ENCODE results near the gene DVL3. TPM values are rescaled to one million over a fixed set of nuclear protein-coding genes. Genes with fewer than 3 reads are reported as not detected.

DVL3 gene
- total and polyA plus RNA-seq, 10 of the 15 experiments (the other 5 are each of a cell fraction or from before 2014, with no cell fraction given), result 2.2 to 39.7 (median 14.5) TPM

GRCh38 chr3:184200825-184201224, 45.6 kb downstream of the DVL3 start:
- H3K27ac ChIP-seq (ENCODE audit: control insufficient read depth, insufficient read depth), result no peak overlapping the region
- H3K27me3 ChIP-seq (replicated peaks in 1 of 2; ENCODE audit: control insufficient read depth in 2 of 2, insufficient read depth in 2 of 2, low read length in 1 of 2), result no peaks in the 10 kb centered on the region; a peak in 1 of 4 replicates
- no peaks in the 10 kb centered on the region for H4K20me1 ChIP-seq (ENCODE audit: control insufficient read depth, insufficient read depth)
- BruUV-seq (replicated peaks), result no TSS peak
- no peak overlapping the region for H3K4me3 ChIP-seq
- ChIA-PET CTCF (no interaction called here), SMC1A (ENCODE audit: uncharacterized antibody, unreplicated experiment) (no interaction called here), RAD21 (ENCODE audit: unreplicated experiment) (no interaction called here), POLR2A (no interaction called here)
- H3K36me3 ChIP-seq (ENCODE audit: control insufficient read depth in 2 of 2, insufficient read depth in 2 of 2, low read length in 1 of 2), result peaks cover 0 to 5% of the 10 kb centered on the region in 2 experiments; a peak in 2 of 4 replicates
- ATAC-seq, result no peak
- H2AFZ ChIP-seq (ENCODE audit: control insufficient read depth, low read depth, low read length), result no peak overlapping the region
- no peaks in the 10 kb centered on the region for H3K79me2 ChIP-seq (ENCODE audit: control insufficient read depth, insufficient read depth, low read length)
- TF ChIP-seq, protein P1, sequence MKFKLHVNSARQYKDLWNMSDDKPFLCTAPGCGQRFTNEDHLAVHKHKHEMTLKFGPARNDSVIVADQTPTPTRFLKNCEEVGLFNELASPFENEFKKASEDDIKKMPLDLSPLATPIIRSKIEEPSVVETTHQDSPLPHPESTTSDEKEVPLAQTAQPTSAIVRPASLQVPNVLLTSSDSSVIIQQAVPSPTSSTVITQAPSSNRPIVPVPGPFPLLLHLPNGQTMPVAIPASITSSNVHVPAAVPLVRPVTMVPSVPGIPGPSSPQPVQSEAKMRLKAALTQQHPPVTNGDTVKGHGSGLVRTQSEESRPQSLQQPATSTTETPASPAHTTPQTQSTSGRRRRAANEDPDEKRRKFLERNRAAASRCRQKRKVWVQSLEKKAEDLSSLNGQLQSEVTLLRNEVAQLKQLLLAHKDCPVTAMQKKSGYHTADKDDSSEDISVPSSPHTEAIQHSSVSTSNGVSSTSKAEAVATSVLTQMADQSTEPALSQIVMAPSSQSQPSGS (IDR thresholded peaks at IDR 0.05; ENCODE audit: low read length), result no peak
- TF ChIP-seq E4F1 (IDR thresholded peaks at IDR 0.05; ENCODE audit: borderline replicate concordance, partially characterized antibody) (no peak), MEF2B (IDR thresholded peaks at IDR 0.05; ENCODE audit: partially characterized antibody, poor library complexity, severe bottlenecking) (no peak), ZNF217 (IDR thresholded peaks at IDR 0.05) (no peak), NKRF (conservative IDR thresholded peaks at IDR 0.05) (no peak), MTA2 (IDR thresholded peaks at IDR 0.05; ENCODE audit: low read depth) (no peak), NFYA (IDR thresholded peaks at IDR 0.05; ENCODE audit: borderline replicate concordance, low read depth, low read length) (no peak), SMAD1 (IDR thresholded peaks at IDR 0.05; ENCODE audit: low read depth, partially characterized antibody) (no peak), RB1 (IDR thresholded peaks at IDR 0.05; ENCODE audit: borderline replicate concordance) (no peak), POLR2A (IDR thresholded peaks at IDR 0.05; ENCODE audit: low read depth, low read length) (no peak), POLR2AphosphoS5 (IDR thresholded peaks at IDR 0.05; ENCODE audit: low read length) (no peak), RELA (IDR thresholded peaks at IDR 0.05; ENCODE audit: borderline replicate concordance, partially characterized antibody) (no peak), MYC (IDR thresholded peaks at IDR 0.05; ENCODE audit: insufficient read depth, insufficient read length, insufficient replicate concordance, low read length, severe bottlenecking) (no peak)
- TF ChIP-seq, protein P2, sequence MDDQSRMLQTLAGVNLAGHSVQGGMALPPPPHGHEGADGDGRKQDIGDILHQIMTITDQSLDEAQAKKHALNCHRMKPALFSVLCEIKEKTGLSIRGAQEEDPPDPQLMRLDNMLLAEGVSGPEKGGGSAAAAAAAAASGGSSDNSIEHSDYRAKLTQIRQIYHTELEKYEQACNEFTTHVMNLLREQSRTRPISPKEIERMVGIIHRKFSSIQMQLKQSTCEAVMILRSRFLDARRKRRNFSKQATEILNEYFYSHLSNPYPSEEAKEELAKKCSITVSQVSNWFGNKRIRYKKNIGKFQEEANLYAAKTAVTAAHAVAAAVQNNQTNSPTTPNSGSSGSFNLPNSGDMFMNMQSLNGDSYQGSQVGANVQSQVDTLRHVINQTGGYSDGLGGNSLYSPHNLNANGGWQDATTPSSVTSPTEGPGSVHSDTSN (IDR thresholded peaks at IDR 0.05; ENCODE audit: insufficient replicate concordance, low read depth, low read length), result no peak
- TF ChIP-seq, protein P3, sequence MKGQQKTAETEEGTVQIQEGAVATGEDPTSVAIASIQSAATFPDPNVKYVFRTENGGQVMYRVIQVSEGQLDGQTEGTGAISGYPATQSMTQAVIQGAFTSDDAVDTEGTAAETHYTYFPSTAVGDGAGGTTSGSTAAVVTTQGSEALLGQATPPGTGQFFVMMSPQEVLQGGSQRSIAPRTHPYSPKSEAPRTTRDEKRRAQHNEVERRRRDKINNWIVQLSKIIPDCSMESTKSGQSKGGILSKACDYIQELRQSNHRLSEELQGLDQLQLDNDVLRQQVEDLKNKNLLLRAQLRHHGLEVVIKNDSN (IDR thresholded peaks at IDR 0.05; ENCODE audit: borderline replicate concordance, extremely low read length, insufficient read depth, low read depth, low read length), result no peak
- DNase-seq (ENCODE audit: low read depth, low spot score), result no peak
- no peak for FAIRE-seq
- no peak overlapping the region for H3K4me2 ChIP-seq (ENCODE audit: control insufficient read depth, insufficient read depth)
- H3K9ac ChIP-seq (ENCODE audit: control insufficient read depth, insufficient read depth, low read length), result no peak overlapping the region
- no peaks in the 10 kb centered on the region for H3K9me3 ChIP-seq (replicated peaks; ENCODE audit: control insufficient read depth, insufficient read depth, low read length)
- intact Hi-C loops (cut with micrococcal nuclease; ENCODE audit: unreplicated experiment) (no loop called here), in situ Hi-C loops (cut with MboI) (no loop called here)
- no peaks in the 10 kb centered on the region for H3K4me1 ChIP-seq (ENCODE audit: control insufficient read depth, insufficient read depth, low read length)
